DMS53 treated with DMSO at 0.1 percent for 48 hours (cell line): ENCODE results near the gene DUSP18.
"Not testable (repeated sequence)": the region's sequence is repeated elsewhere in the genome, so short reads cannot be mapped to it uniquely, and the experiment has no call there.

Experiments
- DNase-seq: peaks from one replicate; lab custom pipeline; 2025; ENCODE audit not compliant: unreplicated experiment; lab: John Stamatoyannopoulos, UW

DUSP18 gene

GRCh38 chr22:30667494-30668385 is at the start of gene DUSP18:
TSS of gene DUSP18 (minus strand) at chr22:30667875. CDS start at chr22:30664003, 3,872 bp downstream.
- peak; percentile 21 for DNase-seq

- DNase-seq: no peak
Measured at GRCh38 chr22:30714062-30714461, 46.4 kb upstream of the DUSP18 start.

- no peak for DNase-seq
Measured at GRCh38 chr22:30712094-30712493, 44.4 kb upstream of the DUSP18 start.

DNA sequence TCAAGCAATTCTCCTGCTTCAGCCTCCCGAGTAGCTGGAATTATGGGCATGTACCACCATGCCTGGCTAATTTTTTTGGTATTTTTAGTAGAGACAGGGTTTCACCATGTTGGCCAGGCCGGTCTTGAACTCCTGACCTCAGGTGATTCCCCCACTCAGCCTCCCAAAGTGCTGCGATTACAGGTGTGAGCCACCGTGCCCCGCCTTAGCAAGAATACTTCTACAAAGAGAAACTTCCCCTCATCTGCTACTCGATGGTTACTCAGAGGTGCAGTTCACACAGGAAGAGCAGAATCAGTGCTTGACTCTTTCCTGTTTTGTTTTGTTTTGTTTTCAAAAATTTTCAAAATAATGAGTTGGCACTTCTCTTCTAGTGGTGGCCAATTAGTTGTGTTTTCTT is 42.3 kb upstream of the DUSP18 start:
- not testable (repeated sequence) for DNase-seq

DNA sequence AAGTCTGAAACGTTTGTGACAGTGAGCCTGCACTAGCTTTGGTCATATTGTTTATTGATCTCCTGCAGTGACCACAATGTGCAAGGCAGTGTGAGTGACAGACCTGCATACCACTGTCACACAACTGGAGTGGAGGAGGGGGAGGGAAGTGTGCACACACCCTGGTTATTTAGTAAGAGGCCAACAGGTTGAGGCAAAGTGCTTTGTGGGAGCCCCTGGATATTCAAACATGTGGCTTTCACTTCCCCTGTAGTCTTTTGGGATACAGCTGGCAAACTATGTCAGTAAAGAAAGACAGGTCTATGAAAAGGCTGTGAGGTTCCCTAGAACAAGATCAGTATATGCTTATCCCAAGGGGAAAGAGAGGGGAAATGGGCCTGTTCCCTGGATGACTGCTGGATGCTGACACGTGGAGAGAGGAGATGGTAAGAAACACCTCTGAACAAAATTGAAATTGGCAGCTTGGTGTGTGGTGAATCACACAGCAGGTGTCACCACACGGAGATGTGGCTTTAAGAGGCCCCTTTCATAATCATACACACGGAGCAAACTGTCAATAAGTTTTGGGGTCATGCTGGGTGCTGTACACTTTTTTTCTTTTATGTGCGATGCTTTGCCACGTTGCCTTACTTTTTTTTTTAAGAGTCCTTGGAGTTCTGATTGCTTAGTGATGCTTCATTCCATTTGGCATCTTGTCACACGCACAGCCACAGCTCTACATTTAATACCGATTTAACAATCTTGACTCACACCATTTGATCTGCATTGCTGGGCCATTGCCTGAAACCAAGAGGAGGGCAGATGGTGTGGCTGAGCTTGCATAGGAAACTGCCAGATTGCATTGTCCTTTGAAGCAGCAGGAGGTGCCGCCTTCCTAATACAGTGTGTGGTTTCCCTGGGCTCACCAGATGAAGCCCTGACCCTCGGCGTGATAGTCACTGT is 38.3 kb upstream of the DUSP18 start:
- DNase-seq: no peak

DNA sequence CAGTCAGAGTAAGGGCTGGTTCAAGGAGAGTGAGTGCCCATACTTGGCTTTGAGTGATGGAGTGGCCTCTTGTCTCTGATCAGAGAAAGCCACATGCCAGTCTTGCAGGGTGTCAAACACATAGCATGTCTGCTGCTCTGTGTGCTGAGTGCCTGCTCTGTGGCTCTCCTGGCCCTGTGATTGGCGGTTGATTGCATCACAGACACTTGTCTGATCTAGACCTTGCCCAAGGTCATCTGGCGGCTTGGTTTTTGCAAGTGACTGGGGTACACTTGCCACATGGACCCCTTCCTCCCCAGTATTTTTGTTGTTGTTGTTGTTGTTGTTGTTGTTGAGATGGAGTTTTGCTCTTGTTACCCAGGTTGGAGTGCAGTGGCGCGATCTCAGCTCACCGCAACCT is 37.3 kb upstream of the DUSP18 start:
- DNase-seq: no peak

GRCh38 chr22:30702856-30703255 is 35.2 kb upstream of the DUSP18 start:
- no peak for DNase-seq

- no peak for DNase-seq
Measured at GRCh38 chr22:30701872-30702271, 34.2 kb upstream of the DUSP18 start.

DNA sequence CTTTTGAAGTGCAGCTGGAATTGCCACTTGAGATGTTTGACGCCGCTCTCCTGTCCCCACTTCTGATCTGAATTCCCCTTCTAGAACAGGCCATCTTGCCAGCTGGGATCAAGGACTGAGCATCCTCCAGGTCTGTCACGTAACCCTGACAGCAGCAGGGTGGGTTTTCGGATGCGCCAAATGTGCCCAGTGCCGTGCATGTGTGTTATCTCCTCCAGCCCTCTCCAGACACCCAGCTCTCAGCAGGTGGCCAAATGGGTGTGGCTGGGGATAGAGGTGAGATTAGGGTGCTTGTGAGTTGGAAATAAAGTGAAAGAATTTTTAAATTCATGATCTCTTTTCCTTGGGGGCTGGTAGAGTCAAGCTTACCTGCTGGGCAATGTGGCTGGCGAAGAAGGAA is 30.3 kb upstream of the DUSP18 start:
- no peak for DNase-seq

DNA sequence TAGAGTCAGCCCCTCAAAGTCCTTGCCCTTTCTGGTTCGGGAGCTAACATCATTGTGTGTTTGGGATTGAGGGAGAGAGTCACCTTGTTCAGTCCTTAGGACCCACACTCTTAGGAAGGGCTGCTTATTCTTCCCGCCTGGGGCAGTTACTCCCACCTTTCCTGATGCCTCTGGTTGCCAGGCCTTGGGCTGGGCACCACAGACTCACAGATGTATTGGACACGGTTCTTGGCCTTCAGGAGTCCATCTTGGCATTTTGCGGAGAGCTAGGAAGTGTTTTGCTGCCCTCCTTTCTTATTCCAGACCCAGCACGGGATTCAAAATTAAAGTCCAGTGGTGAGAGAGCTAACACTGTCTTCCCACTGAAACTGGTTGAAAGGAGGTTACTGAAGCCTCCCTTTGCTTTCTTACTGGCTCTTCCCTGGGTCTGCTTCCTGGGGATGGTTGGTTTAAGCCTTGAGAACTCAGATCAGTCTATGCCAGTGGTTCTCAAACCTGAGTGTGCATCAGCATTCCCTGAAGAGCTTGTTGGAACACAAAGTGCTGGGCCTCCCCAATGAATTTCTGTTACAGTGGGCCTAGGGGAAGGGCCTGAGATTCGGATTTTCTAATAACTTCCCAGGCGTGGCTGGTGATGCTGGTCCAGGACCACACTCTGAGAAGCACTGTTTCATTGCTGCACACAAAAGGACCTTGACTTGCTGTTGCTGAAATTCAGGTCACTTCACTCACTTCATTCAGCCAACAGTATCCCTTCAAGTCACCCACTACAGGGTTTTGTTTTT is 28.4 kb upstream of the DUSP18 start:
- no peak for DNase-seq

DNA sequence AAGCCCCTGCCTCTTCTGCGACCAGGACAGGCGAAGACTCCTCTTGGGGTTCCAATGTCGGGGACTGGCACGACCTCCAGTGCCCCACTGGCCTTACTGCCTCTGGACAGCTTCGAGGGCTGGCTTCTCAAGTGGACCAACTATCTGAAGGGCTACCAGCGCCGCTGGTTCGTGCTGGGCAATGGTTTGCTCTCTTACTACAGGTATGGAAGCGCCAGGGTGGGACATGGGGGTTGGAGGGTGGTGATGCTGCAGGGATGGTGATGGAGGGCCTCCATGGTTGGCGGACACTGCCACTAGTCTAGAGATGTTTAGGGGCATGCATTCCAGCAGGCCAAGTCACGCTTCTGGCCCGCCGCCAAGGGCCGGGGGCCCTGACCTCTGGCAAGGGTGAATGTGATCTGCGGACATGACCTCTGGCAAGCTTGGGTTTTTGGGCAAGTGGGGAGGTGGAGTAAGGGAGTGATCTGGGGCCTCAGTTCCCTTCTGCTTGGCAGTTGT is 27.7 kb upstream of the DUSP18 start:
- no peak for DNase-seq

- no peak for DNase-seq
Measured at GRCh38 chr22:30694640-30695350, 27.1 kb upstream of the DUSP18 start, which contains the start of gene OSBP2. TSS of gene OSBP2 (plus strand) at chr22:30694874. CDS start at chr22:30694910, 36 bp downstream.

DNA sequence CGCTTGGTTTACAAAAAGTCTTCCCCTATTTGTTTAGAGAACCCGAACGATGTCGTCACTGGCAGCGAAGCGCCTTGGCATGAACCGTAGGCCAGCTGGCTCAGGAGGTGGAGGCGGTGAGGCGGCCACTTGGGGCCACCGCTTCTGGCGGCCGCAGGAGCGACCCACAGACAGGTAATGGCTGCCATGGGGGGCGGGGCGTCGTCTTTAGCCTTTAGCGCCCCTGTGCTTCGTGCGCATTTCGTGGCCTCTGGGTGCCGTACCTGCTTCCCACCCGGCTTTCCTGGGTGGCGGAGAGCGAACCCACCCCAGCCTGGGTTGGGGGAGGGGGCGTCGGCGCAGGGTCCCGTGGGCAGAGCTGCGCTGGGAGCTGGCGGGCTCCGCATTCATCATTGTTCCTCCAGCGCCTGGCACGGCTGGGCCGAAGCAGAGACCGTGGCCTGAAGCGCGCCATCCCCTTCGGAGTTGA is 26.5 kb upstream of the DUSP18 start:
- DNase-seq: peak; percentile 13

- no peak for DNase-seq
Measured at GRCh38 chr22:30691204-30691603, 23.5 kb upstream of the DUSP18 start.

GRCh38 chr22:30689622-30690021 is 21.9 kb upstream of the DUSP18 start:
- DNase-seq: no peak

DNA sequence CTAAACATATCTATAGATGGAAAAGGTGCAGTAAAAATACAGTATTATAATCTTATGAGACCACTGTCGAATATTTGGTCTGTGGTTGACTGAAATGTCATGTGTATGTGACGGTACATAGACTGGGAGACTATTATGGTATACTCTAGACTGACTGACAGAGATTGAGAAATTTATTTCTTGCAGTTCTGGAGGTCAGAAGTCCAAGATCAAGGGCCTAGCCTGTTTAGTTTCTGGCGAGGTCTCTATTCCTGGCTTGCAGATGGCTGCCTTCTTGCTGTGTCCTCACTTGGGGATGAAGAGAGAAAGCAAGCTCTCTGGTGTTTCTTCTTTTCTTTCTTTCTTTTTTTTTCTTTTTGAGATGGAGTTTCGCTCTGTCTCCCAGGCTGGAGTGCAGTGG is 19.7 kb upstream of the DUSP18 start:
- DNase-seq: no peak

DNA sequence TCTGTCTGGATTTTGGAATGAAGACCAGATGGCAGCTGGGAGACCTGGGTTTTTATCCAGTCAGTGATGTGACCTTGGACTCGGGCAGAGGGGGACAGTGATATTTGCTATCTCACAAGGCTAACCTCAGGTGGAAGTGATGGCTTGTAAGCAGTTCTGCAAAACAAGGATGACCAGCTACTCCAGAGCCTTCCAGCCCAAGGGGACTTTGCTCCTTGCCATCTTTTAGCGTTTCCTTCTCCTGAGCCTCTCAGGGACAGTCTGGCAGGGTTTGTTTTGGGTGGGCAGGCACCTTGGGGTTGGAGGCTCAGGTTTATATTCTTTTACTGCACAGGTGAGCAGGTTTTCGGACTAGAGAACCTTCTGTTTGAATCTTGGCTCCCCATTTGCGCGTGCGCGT is 17.5 kb upstream of the DUSP18 start:
- no peak for DNase-seq

DNA sequence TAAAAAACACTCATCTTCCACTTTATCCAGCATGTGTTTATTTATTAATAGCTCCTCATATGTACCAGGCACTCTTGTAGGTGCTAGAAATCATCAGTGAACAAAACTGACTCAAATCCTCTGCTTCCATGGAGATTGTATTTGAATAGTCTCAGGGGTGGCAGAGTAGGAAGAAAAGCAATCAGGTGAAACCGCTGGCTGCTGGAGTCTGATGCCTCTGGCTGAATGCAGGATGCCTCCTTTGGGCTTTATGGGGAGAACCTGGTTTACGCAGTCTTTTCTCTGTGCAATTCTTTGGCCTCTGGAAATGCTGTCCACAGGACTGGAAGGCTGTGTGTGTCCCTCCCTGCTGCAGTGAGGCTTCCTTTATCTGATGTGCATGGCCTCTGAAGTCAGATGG is 14.2 kb upstream of the DUSP18 start:
- no peak for DNase-seq

DNA sequence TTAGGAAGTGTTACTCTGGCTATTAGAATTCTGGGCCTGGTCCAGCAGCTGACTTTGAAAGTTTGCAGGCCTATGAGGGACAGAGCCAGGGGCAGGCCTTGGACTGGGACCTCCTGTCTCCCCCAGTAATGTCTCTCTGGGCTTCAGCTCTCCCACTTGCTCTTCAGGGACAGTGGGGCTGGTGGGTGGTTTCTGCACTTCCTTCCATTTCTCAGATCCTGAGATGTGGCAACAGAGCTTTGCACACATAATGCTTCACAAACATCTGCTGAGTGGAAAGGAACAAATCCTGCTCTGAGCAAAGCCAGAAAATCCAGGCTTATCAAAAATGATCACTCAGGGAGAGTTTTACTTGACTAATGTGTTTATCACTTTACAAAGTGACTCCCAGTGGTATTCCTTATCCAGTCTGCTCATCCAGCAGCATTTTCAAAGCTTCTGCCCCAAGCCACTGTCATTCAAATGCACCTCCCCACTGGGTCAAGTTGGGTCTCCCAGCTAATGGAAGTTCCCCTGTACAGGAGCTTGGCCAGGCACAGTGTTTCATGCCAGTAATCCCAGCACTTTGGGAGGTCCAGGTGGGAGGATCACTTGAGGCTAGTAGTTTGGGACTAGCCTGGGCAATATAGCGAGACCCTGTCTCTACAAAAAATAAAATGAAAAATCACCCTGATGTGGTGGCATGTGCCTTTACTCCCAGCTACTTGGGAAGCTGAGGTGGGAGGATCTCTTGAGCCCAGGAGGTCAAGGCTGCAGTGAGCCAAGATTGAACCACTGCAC is 13.5 kb upstream of the DUSP18 start:
- no peak for DNase-seq
